ENCODE measurements around the gene PSME2.

DNA sequence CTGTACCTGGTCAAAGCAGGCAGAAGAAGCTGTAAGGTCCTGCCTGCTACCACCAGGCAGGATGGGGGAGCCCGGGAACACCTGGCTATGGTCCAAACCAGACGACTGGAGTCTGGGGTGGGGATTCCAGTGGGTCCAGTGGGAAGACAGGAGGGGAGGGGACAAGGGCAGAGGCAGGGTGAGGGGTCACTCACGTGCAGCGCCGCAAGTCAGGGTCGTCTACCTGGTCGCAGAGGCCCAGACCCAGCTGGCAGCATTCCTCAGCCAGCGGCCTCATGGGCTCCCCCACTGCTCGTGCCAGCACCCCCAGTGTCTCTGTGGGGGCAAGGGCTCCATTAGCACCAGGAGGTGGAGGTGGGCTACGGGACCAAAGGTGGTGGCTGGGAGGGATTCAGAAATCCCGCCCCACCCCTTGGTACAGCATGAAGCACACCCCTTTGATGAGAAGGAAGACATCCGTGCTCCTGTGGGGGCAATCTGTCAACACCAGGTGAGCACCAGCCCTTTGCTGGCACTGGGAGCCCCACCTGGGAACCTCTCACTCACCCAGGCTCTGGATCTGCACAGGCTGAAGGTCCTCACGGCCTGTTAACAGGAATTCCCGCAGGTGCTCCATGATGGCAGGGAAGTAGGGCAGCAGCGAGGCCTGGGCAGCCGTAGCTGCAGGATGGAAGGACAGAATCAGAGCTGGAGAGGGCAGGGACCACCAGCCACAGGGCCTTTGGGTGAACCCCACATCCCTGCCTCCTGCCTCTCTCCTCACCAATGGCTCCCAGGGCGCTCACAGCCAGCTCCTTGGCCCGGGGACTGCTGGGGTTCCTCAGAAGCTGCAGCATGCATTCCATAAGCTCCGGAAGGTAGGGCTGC, 37.9 kb upstream of the PSME2 start:
- TF ChIP-seq, protein P1, sequence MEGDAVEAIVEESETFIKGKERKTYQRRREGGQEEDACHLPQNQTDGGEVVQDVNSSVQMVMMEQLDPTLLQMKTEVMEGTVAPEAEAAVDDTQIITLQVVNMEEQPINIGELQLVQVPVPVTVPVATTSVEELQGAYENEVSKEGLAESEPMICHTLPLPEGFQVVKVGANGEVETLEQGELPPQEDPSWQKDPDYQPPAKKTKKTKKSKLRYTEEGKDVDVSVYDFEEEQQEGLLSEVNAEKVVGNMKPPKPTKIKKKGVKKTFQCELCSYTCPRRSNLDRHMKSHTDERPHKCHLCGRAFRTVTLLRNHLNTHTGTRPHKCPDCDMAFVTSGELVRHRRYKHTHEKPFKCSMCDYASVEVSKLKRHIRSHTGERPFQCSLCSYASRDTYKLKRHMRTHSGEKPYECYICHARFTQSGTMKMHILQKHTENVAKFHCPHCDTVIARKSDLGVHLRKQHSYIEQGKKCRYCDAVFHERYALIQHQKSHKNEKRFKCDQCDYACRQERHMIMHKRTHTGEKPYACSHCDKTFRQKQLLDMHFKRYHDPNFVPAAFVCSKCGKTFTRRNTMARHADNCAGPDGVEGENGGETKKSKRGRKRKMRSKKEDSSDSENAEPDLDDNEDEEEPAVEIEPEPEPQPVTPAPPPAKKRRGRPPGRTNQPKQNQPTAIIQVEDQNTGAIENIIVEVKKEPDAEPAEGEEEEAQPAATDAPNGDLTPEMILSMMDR (IDR thresholded peaks at IDR 0.05), result no peak
- TF ChIP-seq POLR2AphosphoS5 (IDR thresholded peaks at IDR 0.05), result no peak

Data from transverse colon (tissue), 4 donors.